Head of caudate nucleus (tissue), 42 donors: Measurements from ENCODE around the gene SMIM9.
A peak's percentile ranks its signal among the peaks of the same experiment; 100 is the strongest.
"Not testable (repeated sequence)": the region's sequence is repeated elsewhere in the genome, so short reads cannot be mapped to it uniquely, and the experiment has no call there.

Experiments used
- DNase-seq, 42 donors: peaks; one replicate each; pipeline versions ENCODE4 v3.0.0 to v3.0.0-alpha.2; 2020 to 2021; ENCODE audit warnings: mixed read lengths in 7 of 42
- intact Hi-C: fragments of 100-400 bp; cut with DNase I; formaldehyde crosslinking; loops from one replicate; pipeline ENCODE4 v1.15.0; 2022

Gene SMIM9

GRCh38 chrX:154817048-154817618 lies 17.3 kb downstream of the SMIM9 start:
- DNase-seq, intact Hi-C loops: not testable (repeated sequence)

GRCh38 chrX:154816326-154816898 lies 18.1 kb downstream of the SMIM9 start:
- intact Hi-C loops, DNase-seq: not testable (repeated sequence)

GRCh38 chrX:154815274-154815818 lies 19.1 kb downstream of the SMIM9 start:
- intact Hi-C loops: no loop called here
- no peak for DNase-seq

GRCh38 chrX:154813801-154814200 lies 20.7 kb downstream of the SMIM9 start:
- intact Hi-C loops: no loop called here
- DNase-seq: no peak

GRCh38 chrX:154812341-154813101 lies 21.9 kb downstream of the SMIM9 start:
- intact Hi-C loops: no loop called here
- no peak for DNase-seq

GRCh38 chrX:154809939-154810665 lies 24.4 kb downstream of the SMIM9 start:
- no peak for DNase-seq

GRCh38 chrX:154806837-154807501 lies 27.5 kb downstream of the SMIM9 start:
- DNase-seq: no peak
- intact Hi-C loops: no loop called here

More at GRCh38 chrX:154809939-154810665, 24.4 kb downstream of the SMIM9 start:
- intact Hi-C loops: no loop called here

- DNase-seq: no peak
- intact Hi-C loops: loop anchor here (2.0 kb wide), 1 partner anchor 43 kb away; the partner anchor contains the start of gene DKC1
Measured at GRCh38 chrX:154805696-154806091, 28.8 kb downstream of the SMIM9 start.

GRCh38 chrX:154804957-154805695 lies 29.3 kb downstream of the SMIM9 start, which contains the start of gene MPP1:
Gene MPP1 (minus strand): TSS chrX:154805485. CDS start chrX:154805373, 112 bp downstream.
- peak; percentile 28 to 88 (median 76) for DNase-seq
- intact Hi-C loops: loop anchor here (2.0 kb wide), 1 partner anchor 42 kb away; the partner anchor contains the start of gene DKC1

GRCh38 chrX:154804261-154804956 lies 30.1 kb downstream of the SMIM9 start:
- peak in 1 of 42 donors; percentile 1 for DNase-seq
- intact Hi-C loops: loop anchor here (2.0 kb wide), 1 partner anchor 42 kb away; the partner anchor contains the start of gene DKC1

GRCh38 chrX:154802947-154803346 lies 31.5 kb downstream of the SMIM9 start:
- intact Hi-C loops: no loop called here
- no peak for DNase-seq

GRCh38 chrX:154800478-154801210 lies 33.8 kb downstream of the SMIM9 start:
- intact Hi-C loops: no loop called here
- DNase-seq: no peak

- no peak for DNase-seq
- intact Hi-C loops: no loop called here
Measured at GRCh38 chrX:154799556-154800348, 34.7 kb downstream of the SMIM9 start.

- DNase-seq: no peak
- intact Hi-C loops: no loop called here
Measured at GRCh38 chrX:154797006-154797405, 37.5 kb downstream of the SMIM9 start.

GRCh38 chrX:154795016-154795415 lies 39.4 kb downstream of the SMIM9 start:
- DNase-seq: no peak
- intact Hi-C loops: no loop called here
